HG03354 (cell line): ENCODE measurements around the gene SPAG16.
A peak's percentile ranks its signal among the peaks of the same experiment; 100 is the strongest.

Experiments
- ATAC-seq: cut with Tn5 transposase; IDR thresholded peaks from one replicate; pipeline ENCODE4 v1.9.1; 2021; ENCODE audit warnings: mild to moderate bottlenecking; ENCODE audit not compliant: unreplicated experiment, poor library complexity, severe bottlenecking

The SPAG16 gene

DNA sequence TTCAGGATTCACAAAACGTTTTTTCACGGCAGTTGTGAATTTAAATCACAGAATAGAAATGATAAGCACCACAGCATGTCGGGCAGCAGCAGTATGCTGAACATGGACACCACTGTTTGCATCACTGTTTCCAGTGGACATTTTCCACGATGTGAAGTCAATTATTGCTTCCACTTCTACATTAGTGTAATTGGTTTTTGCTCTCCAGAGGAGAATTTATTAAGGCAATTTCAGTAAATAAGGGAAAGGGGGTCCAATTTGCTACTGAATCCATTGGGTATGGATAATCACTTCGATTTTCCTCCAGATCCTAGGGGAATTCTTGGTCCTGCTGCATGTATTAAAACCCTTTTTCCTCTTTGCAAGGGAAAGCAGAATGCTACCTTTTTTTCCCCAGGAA, 1096.4 kb downstream of the SPAG16 start:
- no peak for ATAC-seq

GRCh38 chr2:214382229-214382628, 1098.0 kb downstream of the SPAG16 start:
- no peak for ATAC-seq

- ATAC-seq, result no peak
These were observed 1102.5 kb downstream of the SPAG16 start for GRCh38 chr2:214386720-214387119.

- no peak for ATAC-seq
These were observed 1105.1 kb downstream of the SPAG16 start for GRCh38 chr2:214389334-214389733.

GRCh38 chr2:214393796-214394195, 1109.5 kb downstream of the SPAG16 start:
- ATAC-seq, result no peak

DNA sequence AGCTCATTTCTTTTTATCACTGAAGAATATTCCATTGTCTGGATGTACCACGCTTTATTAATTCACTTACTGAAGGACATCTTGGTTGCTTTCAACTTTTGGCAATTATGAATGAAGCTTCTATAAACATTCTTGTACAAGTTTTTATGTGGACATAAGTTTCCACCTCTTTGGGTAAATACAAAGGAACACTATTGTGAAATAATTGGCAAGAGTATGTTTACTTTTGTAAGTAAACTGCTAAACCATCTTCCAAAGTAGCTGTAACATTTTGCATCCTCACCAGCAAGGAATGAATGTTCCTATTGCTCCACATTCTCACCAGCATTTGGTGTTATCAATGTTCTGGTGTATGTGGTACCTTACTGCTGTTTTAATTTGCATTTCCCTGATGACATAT, 1110.8 kb downstream of the SPAG16 start:
- no peak for ATAC-seq

DNA sequence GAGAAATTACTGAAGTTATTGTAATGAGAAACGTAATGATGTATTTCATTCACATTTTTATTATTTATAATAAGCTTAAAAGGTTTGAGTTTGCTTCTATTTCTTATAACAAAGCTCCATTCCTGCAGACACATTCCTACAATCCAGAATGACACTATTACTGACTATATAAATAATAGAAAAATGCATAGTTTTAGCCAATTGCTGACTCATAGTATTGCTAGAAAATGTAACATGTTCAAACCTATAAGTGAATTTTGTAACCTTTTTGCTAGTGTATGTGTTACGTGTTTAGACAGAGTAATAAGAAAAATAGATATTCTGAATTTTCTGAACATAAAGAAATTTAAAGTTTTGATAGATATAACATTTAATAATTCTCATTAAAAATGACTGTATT, 1117.3 kb downstream of the SPAG16 start:
- no peak for ATAC-seq

- no peak for ATAC-seq
These were observed 1126.0 kb downstream of the SPAG16 start for GRCh38 chr2:214410128-214410775.

- peak; percentile 73 for ATAC-seq
These were observed 1126.8 kb downstream of the SPAG16 start, which contains the start of gene VWC2L for GRCh38 chr2:214410918-214411554. TSS of gene VWC2L (plus strand) at chr2:214411054. CDS start at chr2:214414194, 3,140 bp downstream.

GRCh38 chr2:214412679-214413078, 1128.4 kb downstream of the SPAG16 start:
- no peak for ATAC-seq

DNA sequence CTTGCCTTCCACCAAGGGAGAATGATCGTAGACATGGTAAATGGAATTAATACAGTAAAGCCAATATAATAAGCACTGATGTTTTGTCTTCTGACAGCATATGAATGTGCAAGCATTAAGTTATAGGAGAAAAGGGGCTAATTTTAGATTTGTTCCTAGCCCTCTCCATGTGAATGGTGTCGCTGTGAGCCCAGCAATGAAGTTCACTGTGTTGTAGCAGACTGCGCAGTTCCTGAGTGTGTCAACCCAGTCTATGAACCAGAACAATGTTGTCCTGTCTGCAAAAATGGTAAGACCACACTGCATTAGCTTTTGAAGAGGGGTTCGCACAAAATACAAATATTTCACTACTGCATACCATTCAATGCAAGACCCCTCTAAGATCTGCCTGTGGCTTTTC, 1152.2 kb downstream of the SPAG16 start:
- ATAC-seq, result no peak

DNA sequence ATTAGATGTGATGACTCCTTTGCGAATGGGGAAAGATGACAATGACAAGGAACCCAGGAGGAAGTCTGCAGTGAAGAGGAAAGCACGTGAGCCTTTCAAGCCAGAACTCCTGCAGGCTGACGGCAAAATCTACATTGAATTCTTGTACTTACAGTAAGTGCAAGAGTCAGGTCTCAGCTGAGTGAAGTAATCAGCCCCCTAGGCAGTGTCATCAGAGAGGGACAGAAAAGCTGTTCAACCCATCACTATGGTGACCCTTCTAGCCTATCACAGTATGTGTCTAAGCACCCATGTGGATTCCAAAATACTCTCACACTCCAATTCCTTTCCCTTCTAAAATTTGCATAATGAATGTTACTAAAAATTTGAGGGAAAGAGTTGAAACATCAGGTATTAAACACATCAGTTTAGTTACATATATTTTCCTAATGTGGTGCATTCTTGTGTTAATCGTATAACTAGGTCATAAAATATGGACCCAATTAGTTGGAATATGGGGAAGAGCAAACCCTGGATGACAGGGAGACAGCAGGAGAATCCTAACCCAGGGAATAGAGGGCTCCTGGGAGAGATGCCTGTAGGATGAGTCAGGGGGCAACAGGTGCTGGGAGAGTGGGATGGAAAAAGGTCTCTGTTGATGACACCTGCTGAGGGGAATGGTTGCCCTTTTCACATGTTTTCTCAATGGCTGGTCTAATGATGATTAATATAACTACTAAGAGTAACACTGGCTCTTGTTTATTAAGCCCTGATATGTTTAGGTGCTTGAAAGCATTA, 1166.0 kb downstream of the SPAG16 start:
- ATAC-seq, result no peak

DNA sequence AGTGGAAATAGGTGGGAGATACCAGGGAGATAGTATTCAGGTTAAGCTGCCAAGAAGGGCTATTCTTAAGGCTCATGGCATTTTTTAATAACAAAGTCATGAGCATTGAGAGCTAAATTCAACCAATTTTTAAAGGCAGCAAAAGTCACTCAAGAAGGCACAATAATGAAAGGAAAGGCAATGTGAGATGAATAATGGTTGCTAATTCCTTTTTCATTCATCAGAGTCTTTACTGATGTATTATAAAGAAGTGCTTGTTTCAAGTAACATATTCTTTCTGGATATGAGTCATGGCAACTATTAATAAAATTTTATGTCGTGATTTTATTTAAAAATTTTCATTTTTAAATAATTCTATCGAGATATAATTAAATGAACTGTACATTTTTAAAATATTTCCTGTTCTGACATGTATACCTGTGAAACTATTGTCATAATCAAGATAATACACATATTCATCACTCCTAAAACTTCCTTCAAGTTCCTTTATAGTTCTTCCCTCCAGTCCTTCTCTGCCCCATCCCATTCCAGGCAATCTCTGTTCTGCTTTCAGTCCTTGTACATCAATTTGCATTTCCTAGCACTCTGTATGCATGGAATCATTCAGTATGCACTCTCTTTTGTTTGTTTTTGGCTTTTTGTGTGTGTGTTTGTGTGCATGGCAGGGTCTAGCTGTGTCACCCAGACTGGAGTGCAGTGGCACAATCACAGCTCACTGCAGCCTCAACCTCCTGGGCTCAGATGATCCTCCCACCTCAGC, 1167.4 kb downstream of the SPAG16 start:
- ATAC-seq, result no peak
